NCI-H2081 (cell line): ENCODE data around the gene NXPH2.

Source experiments
- DNase-seq, 2 experiments: peaks; one replicate each; lab custom pipeline; 2025; lab: John Stamatoyannopoulos, UW

NXPH2 gene

DNA sequence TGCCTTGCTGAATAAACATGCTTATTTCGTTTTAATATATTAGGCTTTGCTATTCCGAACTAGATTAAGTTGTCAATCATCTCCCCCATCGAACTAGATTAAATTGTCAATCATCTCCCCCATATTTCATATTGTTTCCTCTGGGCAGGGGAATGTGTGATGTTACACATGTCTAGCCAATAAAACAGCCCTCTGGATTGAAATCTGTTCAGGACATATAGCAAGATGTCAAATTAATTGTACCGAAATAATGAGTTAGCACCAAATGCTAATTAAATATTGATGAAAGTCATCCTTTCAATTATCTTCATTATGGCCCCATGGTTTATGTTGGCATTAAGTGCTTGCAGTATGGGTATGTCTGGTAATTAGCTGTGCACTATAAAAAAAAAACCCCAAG, 143.1 kb downstream of the NXPH2 start:
- no peak for DNase-seq

DNA sequence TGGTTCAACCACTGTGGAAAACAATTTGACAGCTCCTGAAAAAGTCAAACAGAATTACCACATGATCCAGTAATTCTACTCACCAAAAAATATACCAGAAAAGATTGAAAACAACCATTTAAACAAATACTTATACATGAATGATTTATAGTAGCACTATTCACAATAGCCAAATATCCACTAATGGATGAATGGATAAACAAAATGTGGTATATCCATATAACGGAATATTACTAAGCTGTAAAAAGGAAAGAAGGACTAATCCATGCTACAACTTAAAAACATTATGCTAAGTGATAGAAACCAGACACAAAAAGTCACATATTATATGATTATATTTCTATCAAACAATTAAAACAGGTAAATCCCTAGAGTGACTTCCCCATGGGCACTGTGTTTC, 147.1 kb downstream of the NXPH2 start:
- no peak for DNase-seq

DNA sequence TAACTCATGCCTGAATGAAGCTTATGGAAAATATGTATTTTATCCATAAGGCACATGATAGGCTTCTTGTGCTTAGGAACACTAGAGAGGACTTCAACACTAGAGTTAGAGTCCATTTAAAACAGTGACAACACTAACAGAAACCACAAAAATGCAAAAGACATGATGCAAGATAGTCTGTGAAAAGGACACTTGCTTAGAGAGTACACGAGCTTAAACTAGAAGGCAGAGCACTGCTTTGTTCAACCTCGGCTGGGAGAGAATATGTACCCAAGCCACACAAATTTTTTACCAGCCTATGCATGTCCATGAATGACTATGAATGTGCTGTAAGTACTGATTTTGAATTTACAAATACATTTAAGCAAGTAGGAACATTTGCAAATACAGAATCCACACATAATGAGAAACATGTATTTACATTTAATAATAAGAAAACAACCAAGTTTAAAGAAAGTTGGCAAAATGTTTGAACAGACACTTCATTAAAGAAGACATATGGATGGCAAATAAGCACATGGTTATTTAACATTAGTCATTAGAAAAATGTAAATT, 148.0 kb downstream of the NXPH2 start:
- no peak for DNase-seq

DNA sequence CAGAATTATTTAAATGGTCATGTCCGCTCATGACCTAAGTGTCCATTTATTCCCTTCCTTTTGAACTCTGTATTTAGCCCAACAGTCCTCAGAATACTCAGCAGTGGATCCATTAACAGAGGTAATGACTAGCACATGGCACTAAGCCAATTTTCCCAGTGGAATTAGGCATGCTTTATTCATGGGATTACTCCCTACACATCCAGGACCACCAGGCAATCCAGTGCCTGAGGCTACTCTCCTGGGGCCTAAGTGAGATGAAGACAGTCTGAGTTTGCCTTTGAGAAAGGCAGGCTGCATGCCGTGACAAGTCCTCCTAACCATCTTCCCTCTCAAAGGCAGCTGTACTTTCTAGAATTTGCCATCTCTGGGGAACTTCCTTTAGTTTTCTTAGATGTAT, 150.0 kb downstream of the NXPH2 start:
- no peak for DNase-seq

DNA sequence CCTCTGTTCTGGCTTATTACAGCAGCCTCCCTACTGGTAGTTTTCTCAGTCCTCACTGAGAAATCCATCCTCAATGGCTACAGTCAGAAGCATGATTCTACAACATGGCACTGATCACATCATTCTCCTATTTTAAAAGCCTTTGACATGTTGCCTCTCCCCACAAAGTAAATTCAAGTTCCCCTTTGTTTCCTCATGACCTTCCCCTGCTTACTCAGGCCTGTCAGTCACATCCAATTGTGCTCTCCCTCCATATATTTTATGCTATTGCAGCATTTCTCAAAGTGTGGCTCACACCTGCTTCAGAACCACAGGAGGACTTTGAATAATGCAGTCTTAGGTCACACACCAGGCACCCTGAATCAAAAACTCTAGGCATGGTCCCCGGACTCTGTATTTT, 154.0 kb downstream of the NXPH2 start:
- DNase-seq = no peak

DNA sequence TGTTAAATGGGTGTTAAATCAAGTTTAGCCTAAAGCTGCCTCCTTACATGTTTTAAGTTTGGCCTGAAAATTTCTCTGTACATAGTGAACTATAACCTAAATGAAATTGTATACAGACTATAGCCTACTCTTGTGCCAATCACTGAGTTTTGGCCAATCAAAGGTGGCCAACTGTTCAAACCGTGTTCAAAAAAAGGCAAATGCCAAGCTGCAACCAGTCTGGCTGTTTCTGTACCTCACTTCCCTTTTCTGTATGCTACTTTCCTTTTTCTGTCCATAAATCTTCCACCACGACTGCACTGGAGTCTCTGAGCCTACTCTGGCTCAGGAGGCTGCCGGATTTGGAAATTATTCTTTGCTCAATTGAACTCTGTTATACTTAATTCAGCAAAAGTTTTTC, 157.6 kb downstream of the NXPH2 start:
- no peak for DNase-seq

DNA sequence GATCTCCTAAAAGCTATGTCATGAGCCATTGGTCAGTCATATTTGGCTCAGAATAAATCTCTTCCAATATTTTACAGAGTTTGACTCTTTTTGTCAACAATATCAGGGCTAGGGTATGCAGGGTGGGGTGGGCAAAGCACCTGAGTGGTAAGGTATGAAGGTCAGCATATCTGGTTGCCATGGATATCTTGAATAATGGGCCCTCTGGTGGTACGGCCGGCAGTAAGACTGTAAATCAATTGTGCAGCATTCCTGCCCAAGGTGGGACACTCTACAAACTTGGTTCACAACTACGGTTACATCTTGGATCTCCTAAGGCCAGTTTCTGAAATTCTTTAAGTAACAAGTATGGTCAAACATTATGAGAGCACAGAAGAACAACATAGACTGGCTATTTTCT, 159.1 kb downstream of the NXPH2 start:
- DNase-seq = no peak

DNA sequence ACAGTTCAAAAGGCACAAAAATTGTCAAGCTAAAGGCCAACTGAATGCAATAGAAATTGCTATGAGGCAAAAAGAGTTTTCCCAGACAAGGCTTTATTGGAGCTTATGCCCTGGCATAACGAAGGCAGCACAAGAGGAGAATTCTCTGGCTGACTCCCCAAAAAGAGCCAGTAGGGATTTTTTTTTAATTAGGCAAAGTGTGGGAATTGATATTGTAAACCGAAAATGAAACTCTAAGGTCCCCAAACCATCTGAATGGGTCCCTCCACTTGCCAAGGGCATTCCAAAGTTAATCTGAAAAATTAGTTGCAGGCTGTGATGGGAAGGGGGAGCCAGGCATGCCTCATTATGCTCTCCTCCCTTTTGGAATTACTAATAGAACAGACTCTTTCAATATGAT, 159.8 kb downstream of the NXPH2 start:
- no peak for DNase-seq
